Liver (tissue), 9 donors: ENCODE results near the gene AMPD1. TPM values are rescaled to one million over a fixed set of nuclear protein-coding genes. Genes with fewer than 3 reads are reported as not detected.

Experiments
- DNase-seq: peaks from one replicate; pipeline ENCODE4 v3.0.0-alpha.2; 2017; ENCODE audit warnings: low spot score
- H3K27ac ChIP-seq, 2 donors: one replicate each; pipeline ENCODE4 v1.7.0; 2013; ENCODE audit warnings: inconsistent platforms in 2 of 2, low read length in 2 of 2, control low read depth in 1 of 2, low read depth in 1 of 2, mild to moderate bottlenecking in 1 of 2
- H3K27me3 ChIP-seq, 4 donors: one replicate each; pipeline versions ENCODE4 v1.6.1 to v1.7.0; 2013; ENCODE audit warnings: low read length in 3 of 4, inconsistent platforms in 1 of 4, mild to moderate bottlenecking in 1 of 4, moderate library complexity in 1 of 4; ENCODE audit not compliant: control insufficient read depth in 4 of 4, insufficient read depth in 4 of 4
- H3K36me3 ChIP-seq, 4 donors: one replicate each; pipeline versions ENCODE4 v1.6.1 to v1.7.0; 2013; ENCODE audit warnings: low read length in 3 of 4, mild to moderate bottlenecking in 3 of 4, low read depth in 1 of 4, moderate library complexity in 1 of 4; ENCODE audit not compliant: control insufficient read depth in 4 of 4, insufficient read depth in 3 of 4
- H3K4me1 ChIP-seq, 4 donors: one replicate each; pipeline versions ENCODE4 v1.6.1 to v1.7.0; 2013; ENCODE audit warnings: low read length in 3 of 4, mild to moderate bottlenecking in 3 of 4, moderate library complexity in 1 of 4; ENCODE audit not compliant: control insufficient read depth in 4 of 4, insufficient read depth in 4 of 4
- H3K4me3 ChIP-seq, 3 donors: one replicate each; pipeline versions ENCODE4 v1.6.1 to v1.7.0; 2013; ENCODE audit warnings: low read length in 3 of 3, control low read depth in 1 of 3, low read depth in 1 of 3, mild to moderate bottlenecking in 1 of 3
- H3K9ac ChIP-seq, 2 donors: one replicate each; pipeline ENCODE4 v1.7.0; 2013; ENCODE audit warnings: low read length in 2 of 2, mild to moderate bottlenecking in 2 of 2, moderate library complexity in 2 of 2, control low read depth in 1 of 2, low read depth in 1 of 2
- H3K9me3 ChIP-seq, 4 donors: one replicate each; pipeline versions ENCODE4 v1.6.1 to v1.7.0; 2013; ENCODE audit warnings: low read length in 3 of 4; ENCODE audit not compliant: control insufficient read depth in 4 of 4
- ATF3 ChIP-seq: IDR thresholded peaks from 2 replicates; pipeline ENCODE4 v1.6.1; 2016; ENCODE audit warnings: antibody characterized with exemption
- CTCF ChIP-seq: fragments of 150-350 bp; IDR thresholded peaks from 2 replicates; pipeline ENCODE4 v1.5.1; 2017; ENCODE audit warnings: improper control_type of control experiment, low read depth, low read length; ENCODE audit not compliant: missing input control
- EGR1 ChIP-seq, 2 donors: IDR thresholded peaks; 2 replicates each; pipeline ENCODE4 v1.6.1; 2016 to 2018; ENCODE audit warnings: antibody characterized with exemption in 2 of 2, low read depth in 2 of 2
- FOXA1 ChIP-seq: IDR thresholded peaks from 2 replicates; pipeline ENCODE4 v1.6.1; 2016; ENCODE audit warnings: antibody characterized with exemption
- FOXA2 ChIP-seq: IDR thresholded peaks from 2 replicates; pipeline ENCODE4 v1.6.1; 2016; ENCODE audit warnings: antibody characterized with exemption
- GABPA ChIP-seq, 2 donors: IDR thresholded peaks in 1 of 2; conservative IDR thresholded peaks in 1 of 2; 2 replicates each; pipeline ENCODE4 v1.6.1; 2016; ENCODE audit warnings: antibody characterized with exemption in 2 of 2, mild to moderate bottlenecking in 1 of 2, moderate library complexity in 1 of 2
- HNF4A ChIP-seq, 2 donors: conservative IDR thresholded peaks; 2 replicates each; pipeline ENCODE4 v1.6.1; 2016; ENCODE audit warnings: antibody characterized with exemption in 2 of 2, mild to moderate bottlenecking in 2 of 2
- HNF4G ChIP-seq: IDR thresholded peaks from 2 replicates; pipeline ENCODE4 v1.6.1; 2016; ENCODE audit warnings: antibody characterized with exemption
- JUND ChIP-seq, 2 donors: IDR thresholded peaks; 2 replicates each; pipeline ENCODE4 v1.6.1; 2016; ENCODE audit warnings: antibody characterized with exemption in 2 of 2
- MAX ChIP-seq: IDR thresholded peaks from 2 replicates; pipeline ENCODE4 v1.6.1; 2016; ENCODE audit warnings: antibody characterized with exemption
- NR2F2 ChIP-seq: IDR thresholded peaks from 2 replicates; pipeline ENCODE4 v1.6.1; 2016; ENCODE audit warnings: antibody characterized with exemption
- RAD21 ChIP-seq, 2 donors: IDR thresholded peaks; 2 replicates each; pipeline ENCODE4 v1.6.1; 2016; ENCODE audit warnings: antibody characterized with exemption in 2 of 2, mild to moderate bottlenecking in 2 of 2
- REST ChIP-seq: IDR thresholded peaks from 2 replicates; pipeline ENCODE4 v1.6.1; 2016; ENCODE audit warnings: antibody characterized with exemption, mild to moderate bottlenecking
- RXRA ChIP-seq, 2 donors: IDR thresholded peaks; 2 replicates each; pipeline ENCODE4 v1.6.1; 2017 to 2018; ENCODE audit warnings: antibody characterized with exemption in 2 of 2, mild to moderate bottlenecking in 1 of 2
- SP1 ChIP-seq: IDR thresholded peaks from 2 replicates; pipeline ENCODE4 v1.6.1; 2018; ENCODE audit warnings: antibody characterized with exemption, mild to moderate bottlenecking
- TAF1 ChIP-seq: conservative IDR thresholded peaks from 2 replicates; pipeline ENCODE4 v1.6.1; 2016; ENCODE audit warnings: antibody characterized with exemption, mild to moderate bottlenecking
- YY1 ChIP-seq: IDR thresholded peaks from 2 replicates; pipeline ENCODE4 v1.6.1; 2016; ENCODE audit warnings: antibody characterized with exemption, mild to moderate bottlenecking
- ZBTB33 ChIP-seq: IDR thresholded peaks from 2 replicates; pipeline ENCODE4 v1.6.1; 2016; ENCODE audit warnings: antibody characterized with exemption
- WGBS: extraction: QIAGEN DNeasy Blood & Tissue Kit; methylation state at CpG from one replicate; pipeline ENCODE4 v1.1.7; 2013; 5-methylcytosine and 5-hydroxymethylcytosine counted together
- polyA plus RNA-seq, 2 donors: library from polyadenylated mRNA; stranded (reverse) in 1 of 2; unstranded in 1 of 2; fragments of 200-250 nt in 1 of 2; fragments of >200 nt in 1 of 2; fragmentation: Nextera tagmentation in 1 of 2; extraction: Ambion mirVana in 1 of 2; gene quantifications; one replicate each; pipeline versions ENCODE4 v1.2.1 to v1.2.3, GENCODE V29; 2013 to 2015
- total RNA-seq, 2 donors: library from RNA; depleted of rRNA; stranded (reverse); fragments of >200 nt; gene quantifications; one replicate each; pipeline ENCODE4 v1.2.3, GENCODE V29; 2014
- donor health status: healthy.
- donor health status: healthy.
- donor health status: healthy.
- donor health status: healthy.
- donor health status: healthy.

The AMPD1 gene
- total and polyA plus RNA-seq, 4 donors, result 0.03 TPM; not detected in 3

- no peak for DNase-seq
- Histone ChIP-seq H3K9me3 (no peaks in the 10 kb centered on the region), H3K9ac (no peak overlapping the region), H3K4me3 (peak overlapping the region in 1 of 3 donors; percentile 64), H3K36me3 (no peaks in the 10 kb centered on the region), H3K27me3 (no peaks in the 10 kb centered on the region), H3K27ac (no peak overlapping the region), H3K4me1 (peaks cover 3 to 11% (median 9%) of the 10 kb centered on the region in 4 donors)
- TF ChIP-seq YY1, result no peak
- TF ChIP-seq REST, result no peak
- no peak for TF ChIP-seq NR2F2
- no peak for TF ChIP-seq ATF3
- TF ChIP-seq RAD21 (IDR thresholded peaks at IDR 0.05), result no peak
- TF ChIP-seq JUND (IDR thresholded peaks at IDR 0.05), result no peak
- TF ChIP-seq ZBTB33, result no peak
- no peak for TF ChIP-seq HNF4A (conservative IDR thresholded peaks at IDR 0.05)
- no peak for TF ChIP-seq SP1
- no peak for TF ChIP-seq CTCF
- no peak for TF ChIP-seq FOXA2
- TF ChIP-seq TAF1, result no peak
- WGBS, result 80% methylated on average over 4 of the region's 4 CpGs
Observed at GRCh38 chr1:114668373-114668772, 27.0 kb downstream of the AMPD1 start.

- H3K9me3 ChIP-seq, result no peaks in the 10 kb centered on the region
- no peak overlapping the region for H3K4me3 ChIP-seq
- H3K27me3 ChIP-seq, result no peaks in the 10 kb centered on the region
- no peak for TF ChIP-seq GABPA (IDR thresholded peaks at IDR 0.05 in 1 of 2, conservative IDR thresholded peaks at IDR 0.05 in 1 of 2)
- TF ChIP-seq ATF3, result no peak
- no peak for TF ChIP-seq MAX
- no peak for TF ChIP-seq RAD21 (IDR thresholded peaks at IDR 0.05)
- no peak for TF ChIP-seq CTCF
- TF ChIP-seq REST, result no peak
- TF ChIP-seq TAF1, result no peak
- no peak for TF ChIP-seq HNF4G
- TF ChIP-seq FOXA1, result no peak
- TF ChIP-seq EGR1 (IDR thresholded peaks at IDR 0.05; ENCODE audit: low read depth in 2 of 2), result no peak
- TF ChIP-seq HNF4A (conservative IDR thresholded peaks at IDR 0.05), result no peak
- no peak for TF ChIP-seq NR2F2
- no peak for TF ChIP-seq RXRA (IDR thresholded peaks at IDR 0.05)
- H3K9ac ChIP-seq, result no peak overlapping the region
- no peak overlapping the region for H3K27ac ChIP-seq
- peaks cover 3 to 11% (median 9%) of the 10 kb centered on the region in 4 donors for H3K4me1 ChIP-seq
- no peaks in the 10 kb centered on the region for H3K36me3 ChIP-seq
- DNase-seq, result no peak
- 93% methylated on average over 3 of the region's 3 CpGs for WGBS
Observed at GRCh38 chr1:114666954-114667353, 28.4 kb downstream of the AMPD1 start.
